Measurements from ENCODE around the gene SCN8A.
A peak's percentile ranks its signal among the peaks of the same experiment; 100 is the strongest.

Gene SCN8A

DNA sequence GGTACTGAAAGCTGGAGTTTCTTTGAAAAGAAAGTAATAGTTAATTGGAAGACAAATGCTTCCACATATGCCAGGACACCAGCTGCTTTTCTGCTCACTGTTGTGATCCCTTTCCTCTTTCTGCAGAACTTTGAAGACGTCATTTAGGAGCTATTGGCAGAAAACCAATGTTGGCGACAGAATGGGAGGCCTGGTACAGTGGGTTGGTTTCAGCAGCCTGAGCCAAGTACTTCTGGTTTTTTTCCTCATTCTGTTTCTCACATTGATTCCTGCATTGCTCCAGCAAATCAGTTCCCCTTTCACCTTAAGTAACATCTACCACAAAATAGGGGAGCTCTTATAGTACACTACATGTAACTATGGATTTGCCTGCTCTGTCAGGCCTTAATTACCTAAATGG is 160.6 kb downstream of the SCN8A start:
- H3K27ac ChIP-seq: peak overlapping the region in 2 of 21 experiments; percentile 20 to 46
- H3K4me3 ChIP-seq: no peak overlapping the region

GRCh38 chr12:51752234-51752889 is 161.3 kb downstream of the SCN8A start:
- Histone ChIP-seq H3K4me3 (no peak overlapping the region), H3K27ac (peak overlapping the region in 2 of 21 experiments; percentile 20 to 46)

GRCh38 chr12:51753980-51754675 is 163.1 kb downstream of the SCN8A start:
- no peak overlapping the region for H3K27ac ChIP-seq
- H3K4me3 ChIP-seq: no peak overlapping the region

- Histone ChIP-seq H3K4me3 (no peak overlapping the region), H3K27ac (no peak overlapping the region)
Measured at GRCh38 chr12:51755251-51755650, 164.2 kb downstream of the SCN8A start.

DNA sequence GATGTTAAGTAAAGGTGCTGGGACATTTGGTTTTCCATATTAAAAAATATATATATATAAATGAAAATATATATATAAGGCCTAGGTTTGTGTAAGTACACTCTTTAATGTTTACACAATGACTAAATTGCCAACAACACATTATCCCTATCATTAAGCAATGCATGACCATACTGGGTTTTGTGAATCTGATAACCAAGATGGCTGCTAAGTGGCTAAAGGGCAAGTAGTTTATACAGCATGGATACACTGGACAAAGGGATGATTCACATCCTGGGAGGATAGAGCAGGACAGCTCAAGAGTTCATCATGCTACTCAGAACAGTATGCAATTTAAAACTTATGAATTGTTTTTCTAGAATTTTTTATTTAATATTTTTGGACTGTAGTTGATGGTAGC is 168.1 kb downstream of the SCN8A start:
- no peak overlapping the region for H3K4me3 ChIP-seq
- H3K27ac ChIP-seq: no peak overlapping the region

GRCh38 chr12:51759695-51760094 is 168.7 kb downstream of the SCN8A start:
- Histone ChIP-seq H3K4me3 (no peak overlapping the region), H3K27ac (no peak overlapping the region)

GRCh38 chr12:51760231-51760630 is 169.2 kb downstream of the SCN8A start:
- no peak overlapping the region for H3K27ac ChIP-seq
- no peak overlapping the region for H3K4me3 ChIP-seq

DNA sequence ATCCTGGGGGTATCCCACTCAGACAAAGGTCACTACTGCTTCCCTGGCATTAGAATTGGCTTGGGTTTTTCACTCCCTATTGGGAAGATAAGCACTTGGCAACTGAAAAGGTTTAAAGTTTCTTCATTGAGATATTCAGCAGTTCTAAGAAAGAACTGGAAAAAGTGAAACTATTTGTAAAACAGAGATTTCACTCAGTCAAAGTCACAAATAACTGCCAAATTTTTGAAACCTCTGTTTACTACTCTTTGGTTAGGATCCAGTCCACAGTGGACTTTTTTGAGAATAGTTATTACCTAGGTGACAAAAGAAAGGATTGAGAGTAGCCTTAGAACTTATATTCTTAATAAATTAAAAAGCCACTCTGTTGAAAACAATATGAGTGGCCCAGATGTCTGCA is 172.7 kb downstream of the SCN8A start:
- Histone ChIP-seq H3K4me3 (no peak overlapping the region), H3K27ac (no peak overlapping the region)

DNA sequence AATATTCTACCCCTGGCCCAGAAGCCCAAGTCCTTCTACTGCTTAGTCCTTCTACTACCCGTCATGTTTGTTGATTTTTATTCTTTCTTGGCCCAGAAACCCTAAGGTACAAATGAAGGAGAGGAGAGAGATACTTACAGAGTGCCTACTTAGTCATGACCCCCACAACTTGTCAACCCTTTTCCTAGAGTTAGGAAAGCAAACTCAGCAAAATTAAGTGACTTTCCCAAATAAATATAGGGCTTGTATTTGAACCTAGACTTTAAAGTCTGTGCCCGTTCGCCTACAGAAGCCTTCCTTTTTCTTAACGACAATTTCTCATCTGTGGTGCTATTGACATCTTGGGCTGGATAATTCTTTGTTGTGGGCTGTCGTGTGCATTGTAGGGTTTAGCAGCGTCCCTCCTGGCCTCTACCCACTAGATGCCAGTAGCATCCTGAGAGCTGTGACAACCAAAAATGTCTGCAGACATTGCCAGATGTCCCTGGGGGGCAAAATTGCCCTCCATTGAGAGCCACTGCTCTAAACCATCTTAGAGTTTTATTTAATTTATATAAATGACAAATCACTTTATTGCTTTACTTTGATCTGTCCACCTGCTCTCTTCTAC is 175.1 kb downstream of the SCN8A start:
- Histone ChIP-seq H3K27ac (no peak overlapping the region), H3K4me3 (no peak overlapping the region)

- H3K4me3 ChIP-seq: no peak overlapping the region
Measured at GRCh38 chr12:51771008-51771407, 180.0 kb downstream of the SCN8A start.

GRCh38 chr12:51773145-51773869 is 182.3 kb downstream of the SCN8A start:
- no peak overlapping the region for H3K27ac ChIP-seq

More at GRCh38 chr12:51771008-51771407, 180.0 kb downstream of the SCN8A start:
- no peak overlapping the region for H3K27ac ChIP-seq

GRCh38 chr12:51774933-51775332 is 183.9 kb downstream of the SCN8A start:
- no peak overlapping the region for H3K27ac ChIP-seq
- H3K4me3 ChIP-seq: no peak overlapping the region

More at GRCh38 chr12:51773145-51773869, 182.3 kb downstream of the SCN8A start:
- no peak overlapping the region for H3K4me3 ChIP-seq

GRCh38 chr12:51777457-51777856 is 186.4 kb downstream of the SCN8A start:
- no peak overlapping the region for H3K4me3 ChIP-seq
- no peak overlapping the region for H3K27ac ChIP-seq

- Histone ChIP-seq H3K4me3 (no peak overlapping the region), H3K27ac (no peak overlapping the region)
Measured at GRCh38 chr12:51777973-51778372, 186.9 kb downstream of the SCN8A start.

DNA sequence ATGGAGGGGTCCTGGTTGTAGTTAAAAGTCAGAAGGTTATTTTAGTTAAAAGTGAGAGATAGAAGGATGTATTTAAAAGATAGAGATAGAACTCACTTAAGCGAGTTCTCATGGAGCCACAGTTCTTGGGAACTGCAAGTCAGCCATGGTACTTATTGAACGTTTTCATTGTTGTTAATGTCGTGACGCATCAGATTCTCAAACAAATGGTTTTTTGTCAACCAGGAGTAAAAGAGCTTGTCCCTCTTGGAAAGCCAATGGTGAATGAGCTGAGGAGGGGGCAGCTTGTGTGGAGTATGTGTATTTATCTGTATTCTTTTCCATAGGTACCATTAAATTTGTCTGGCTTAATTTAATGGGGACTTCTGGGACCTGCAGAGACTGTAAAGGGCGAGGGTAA is 188.8 kb downstream of the SCN8A start:
- Histone ChIP-seq H3K27ac (no peak overlapping the region), H3K4me3 (no peak overlapping the region)

GRCh38 chr12:51784688-51785087 is 193.7 kb downstream of the SCN8A start:
- Histone ChIP-seq H3K4me3 (no peak overlapping the region), H3K27ac (no peak overlapping the region)

GRCh38 chr12:51785906-51786305 is 194.9 kb downstream of the SCN8A start:
- Histone ChIP-seq H3K4me3 (no peak overlapping the region), H3K27ac (no peak overlapping the region)

DNA sequence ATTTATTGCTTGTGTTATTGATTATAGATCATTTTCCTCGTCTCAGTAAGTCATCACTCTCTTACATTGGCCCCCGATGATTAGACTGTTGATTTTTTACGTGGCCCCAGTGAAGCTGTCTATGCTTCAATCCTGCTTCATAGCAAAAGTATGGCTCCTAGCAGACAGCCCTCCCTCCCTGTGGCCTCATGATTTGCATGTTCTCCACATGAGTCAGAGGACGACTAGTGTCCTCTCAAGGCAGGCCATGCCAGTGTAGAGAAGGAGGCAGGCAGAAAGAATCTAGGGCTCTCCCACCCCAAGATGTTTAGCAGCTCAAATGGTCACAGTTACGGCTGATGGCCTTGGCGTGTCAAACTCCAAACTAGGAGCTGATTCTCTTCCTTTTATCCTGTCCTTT is 197.8 kb downstream of the SCN8A start:
- Histone ChIP-seq H3K4me3 (no peak overlapping the region), H3K27ac (no peak overlapping the region)

DNA sequence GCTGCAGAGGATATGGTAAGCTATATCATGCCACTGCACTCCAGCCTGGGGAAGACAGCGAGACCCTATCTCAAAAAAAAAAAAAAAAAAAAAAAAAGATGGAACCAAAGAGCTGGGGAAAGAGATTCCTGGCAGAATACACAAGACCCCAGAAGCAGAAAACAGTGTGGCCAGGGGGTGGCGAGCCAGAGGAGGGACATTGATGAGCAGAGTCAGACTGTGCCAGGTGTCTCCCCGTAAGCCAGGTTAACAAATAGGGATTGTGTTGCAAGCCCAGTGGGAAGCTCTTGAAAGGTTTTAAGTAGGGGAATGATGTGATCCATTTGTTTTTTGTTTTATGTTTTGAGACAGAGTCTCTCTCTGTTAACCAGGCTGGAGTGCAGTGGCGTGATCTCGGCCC is 201.4 kb downstream of the SCN8A start:
- no peak overlapping the region for H3K4me3 ChIP-seq
- H3K27ac ChIP-seq: no peak overlapping the region

DNA sequence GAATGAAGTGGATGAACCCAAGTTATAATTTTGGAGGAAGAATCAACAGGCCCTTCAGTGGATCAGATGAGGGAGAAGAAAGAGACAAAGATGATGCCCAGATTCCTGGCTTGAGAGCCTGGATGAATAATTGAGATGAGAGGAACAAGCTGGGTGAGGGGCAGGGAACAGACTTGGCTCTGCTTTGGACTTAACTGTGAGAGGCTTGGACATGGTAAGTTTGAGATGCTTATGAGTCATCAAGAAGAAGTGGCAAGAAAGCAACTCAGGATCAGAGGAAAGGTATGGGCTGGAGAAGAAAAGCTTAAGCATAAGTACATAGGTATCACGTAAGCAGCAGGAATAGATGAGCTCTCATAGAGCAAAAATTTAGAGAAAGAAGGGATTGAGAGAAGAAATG is 202.2 kb downstream of the SCN8A start:
- H3K27ac ChIP-seq: no peak overlapping the region
- no peak overlapping the region for H3K4me3 ChIP-seq

DNA sequence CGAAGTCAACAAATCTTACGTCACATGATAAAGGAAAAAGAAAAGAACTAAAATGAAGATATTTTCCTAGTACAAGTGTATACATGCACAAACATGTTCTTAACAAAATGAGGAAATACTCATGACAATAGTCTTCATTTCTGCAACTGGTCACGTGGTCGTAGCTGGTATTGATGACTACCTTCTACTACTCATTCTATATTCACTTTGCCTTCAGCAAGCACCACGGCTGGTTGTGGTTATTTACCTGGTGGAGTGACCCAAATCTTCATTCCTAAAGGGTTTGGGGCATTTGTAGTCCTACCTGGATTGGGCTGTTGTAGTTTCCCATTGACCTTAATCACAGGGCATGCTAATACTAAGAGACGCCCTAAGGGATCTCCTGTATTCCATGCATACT is 206.3 kb downstream of the SCN8A start:
- Histone ChIP-seq H3K4me3 (no peak overlapping the region), H3K27ac (no peak overlapping the region)
